WTC11 (cell line): ENCODE results near the gene MORN4. TPM values are rescaled to one million over a fixed set of nuclear protein-coding genes. Genes with fewer than 3 reads are reported as not detected.

Source experiments
- ATAC-seq: fragments of 200-7000 bp; cut with Tn5 transposase; 2 replicates; pipeline ENCODE4 v1.10.0; 2021; ENCODE audit warnings: mild to moderate bottlenecking, moderate library complexity
- CTCF ChIA-PET: fragments of 300-600 bp; sonication (Branson Sonifier 250); formaldehyde crosslinking; loops from one replicate; lab custom pipeline; 2021; ENCODE audit warnings: antibody characterized with exemption; lab: Charles Lee
- POLR2A ChIA-PET: fragments of 350-600 bp; sonication (Branson Sonifier 250); formaldehyde crosslinking; loops from one replicate; lab custom pipeline; 2021; ENCODE audit warnings: antibody characterized with exemption; lab: Charles Lee
- DNase-seq: peaks from one replicate; pipeline ENCODE4 v3.0.0; 2021; ENCODE audit warnings: low spot score
- H3K27ac Mint-ChIP-seq: 2 replicates; pipeline ENCODE4 v1.8.0; 2021; ENCODE audit warnings: mixed read lengths
- H3K27me3 Mint-ChIP-seq: 2 replicates; pipeline ENCODE4 v1.8.0; 2021; ENCODE audit warnings: low read depth, mild to moderate bottlenecking, moderate library complexity, mixed read lengths
- H3K36me3 Mint-ChIP-seq: 2 replicates; pipeline ENCODE4 v1.8.0; 2021; ENCODE audit warnings: mixed read lengths
- H3K4me1 Mint-ChIP-seq: 2 replicates; pipeline ENCODE4 v1.8.0; 2022; ENCODE audit warnings: mixed read lengths
- H3K4me3 Mint-ChIP-seq: 2 replicates; pipeline ENCODE4 v1.8.0; 2021; ENCODE audit warnings: mild to moderate bottlenecking, moderate library complexity, mixed read lengths
- H3K9me3 Mint-ChIP-seq: 2 replicates; pipeline ENCODE4 v1.8.0; 2021; ENCODE audit warnings: mixed read lengths
- AR ChIP-seq: fragments of 250-450 bp; sonication (Bioruptor Pico); IDR thresholded peaks from 2 replicates; pipeline ENCODE4 v1.9.0; 2021; ENCODE audit warnings: mild to moderate bottlenecking
- ATF6 ChIP-seq: sonication (generic); formaldehyde crosslinking; IDR thresholded peaks from 2 replicates; pipeline ENCODE4 v1.8.1; 2023; ENCODE audit warnings: mild to moderate bottlenecking, missing genetic modification reagents
- CTCF ChIP-seq: fragments of 200-600 bp; IDR thresholded peaks from 2 replicates; pipeline ENCODE4 v1.8.0; 2022; ENCODE audit warnings: antibody characterized with exemption
- E2F1 ChIP-seq: sonication (generic); formaldehyde crosslinking; IDR thresholded peaks from 2 replicates; pipeline ENCODE4 v1.8.0; 2022; ENCODE audit warnings: mild to moderate bottlenecking, missing genetic modification reagents
- ELF4 ChIP-seq: sonication (generic); formaldehyde crosslinking; IDR thresholded peaks from 2 replicates; pipeline ENCODE4 v1.8.1; 2022; ENCODE audit warnings: low read depth, mild to moderate bottlenecking, moderate library complexity, missing genetic modification reagents
- IRF2 ChIP-seq: sonication (generic); formaldehyde crosslinking; IDR thresholded peaks from 2 replicates; pipeline ENCODE4 v1.8.0; 2022; ENCODE audit warnings: low read depth, missing genetic modification reagents, borderline replicate concordance
- KAT7 ChIP-seq: sonication (generic); formaldehyde crosslinking; IDR thresholded peaks from 2 replicates; pipeline ENCODE4 v1.8.1; 2023; ENCODE audit warnings: missing genetic modification reagents, mild to moderate bottlenecking, borderline replicate concordance
- MYBL2 ChIP-seq: sonication (generic); formaldehyde crosslinking; IDR thresholded peaks from 2 replicates; pipeline ENCODE4 v1.8.1; 2023; ENCODE audit warnings: mild to moderate bottlenecking, moderate library complexity, missing genetic modification reagents
- NFE2L1 ChIP-seq: sonication (generic); formaldehyde crosslinking; IDR thresholded peaks from 2 replicates; pipeline ENCODE4 v1.8.1; 2023; ENCODE audit warnings: missing genetic modification reagents
- STAT6 ChIP-seq: sonication (generic); formaldehyde crosslinking; conservative IDR thresholded peaks from 2 replicates; pipeline ENCODE4 v1.8.1; 2023; ENCODE audit warnings: mild to moderate bottlenecking, low read depth, missing genetic modification reagents, moderate library complexity
- TEAD4 ChIP-seq: sonication (generic); formaldehyde crosslinking; IDR thresholded peaks from 2 replicates; pipeline ENCODE4 v1.8.0; 2022; ENCODE audit warnings: mild to moderate bottlenecking, missing genetic modification reagents
- ZMAT4 ChIP-seq: fragments of 250-450 bp; sonication (Bioruptor Pico); IDR thresholded peaks from 2 replicates; pipeline ENCODE4 v1.9.0; 2021; ENCODE audit warnings: mild to moderate bottlenecking
- ZNF263 ChIP-seq: sonication (generic); formaldehyde crosslinking; IDR thresholded peaks from 2 replicates; pipeline ENCODE4 v1.8.1; 2022; ENCODE audit warnings: low read depth, mild to moderate bottlenecking, moderate library complexity, missing genetic modification reagents
- ZNF317 ChIP-seq: sonication (generic); formaldehyde crosslinking; IDR thresholded peaks from 2 replicates; pipeline ENCODE4 v1.8.1; 2023; ENCODE audit warnings: low read depth, mild to moderate bottlenecking, moderate library complexity, missing genetic modification reagents, borderline replicate concordance
- ZNF396 ChIP-seq: fragments of 250-450 bp; sonication (Bioruptor Pico); IDR thresholded peaks from 2 replicates; pipeline ENCODE4 v1.8.0; 2021; ENCODE audit warnings: mild to moderate bottlenecking, moderate library complexity, borderline replicate concordance
- total RNA-seq: library from RNA; stranded (reverse); gene quantifications from 3 replicates; pipeline ENCODE4 v1.2.3, GENCODE V29; 2021

Gene MORN4
- total RNA-seq, 1 experiment from 2014 or later: 21.8 TPM

- ChIA-PET CTCF (interaction anchor here (0.7 kb wide), 1 partner anchor 200 kb away, joined by 4 read pairs; no protein-coding TSS in a partner anchor), POLR2A (no interaction called here)
- no peaks in the 10 kb centered on the region for H3K36me3 Mint-ChIP-seq
- TF ChIP-seq ELF4 (CRISPR knock-in tag) (no peak), IRF2 (CRISPR knock-in tag) (no peak), AR (CRISPR knock-in tag) (no peak), TEAD4 (no peak), STAT6 (CRISPR knock-in tag) (no peak), ZMAT4 (CRISPR knock-in tag) (no peak)
- ATAC-seq: no peak
- no peaks in the 10 kb centered on the region for H3K9me3 Mint-ChIP-seq
- H3K4me1 Mint-ChIP-seq: no peaks in the 10 kb centered on the region
- no peak for DNase-seq
- H3K27me3 Mint-ChIP-seq: no peaks in the 10 kb centered on the region
- H3K27ac Mint-ChIP-seq: no peak overlapping the region
- no peak overlapping the region for H3K4me3 Mint-ChIP-seq
These were observed 14.6 kb downstream of the MORN4 start for GRCh38 chr10:97618733-97619132.

- no peaks in the 10 kb centered on the region for H3K27me3 Mint-ChIP-seq
- H3K27ac Mint-ChIP-seq: no peak overlapping the region
- POLR2A ChIA-PET: no interaction called here
- ATAC-seq: no peak
- CTCF ChIA-PET: interaction anchor here (0.7 kb wide), 1 partner anchor 200 kb away, joined by 4 read pairs; no protein-coding TSS in a partner anchor
- H3K4me3 Mint-ChIP-seq: no peak overlapping the region
- H3K9me3 Mint-ChIP-seq: no peaks in the 10 kb centered on the region
- no peak for DNase-seq
- TF ChIP-seq ZNF263 (no peak), MYBL2 (no peak), NFE2L1 (CRISPR knock-in tag) (no peak), ZNF396 (no peak), ATF6 (CRISPR knock-in tag) (no peak), KAT7 (no peak), ZNF317 (CRISPR knock-in tag) (no peak), CTCF (no peak), ZMAT4 (CRISPR knock-in tag) (no peak), E2F1 (CRISPR knock-in tag) (no peak), STAT6 (CRISPR knock-in tag) (no peak)
- TF ChIP-seq, all 79 proteins: peak for 0
- Mint-ChIP-seq H3K36me3 (no peaks in the 10 kb centered on the region), H3K4me1 (no peaks in the 10 kb centered on the region)
These were observed 15.0 kb downstream of the MORN4 start for GRCh38 chr10:97618285-97618684.
